HG02943 (cell line): ENCODE results near the gene BLOC1S3.

ENCODE experiments used
- ATAC-seq: cut with Tn5 transposase; IDR thresholded peaks from one replicate; pipeline ENCODE4 v1.9.1; 2021; ENCODE audit warnings: mild to moderate bottlenecking, low read depth, moderate library complexity; ENCODE audit not compliant: unreplicated experiment

BLOC1S3 gene

GRCh38 chr19:45145270-45146189 is 33.1 kb upstream of the BLOC1S3 start:
- no peak for ATAC-seq

- ATAC-seq, result no peak
Observed at GRCh38 chr19:45146251-45146650, 32.3 kb upstream of the BLOC1S3 start.

GRCh38 chr19:45146741-45147205 is 31.8 kb upstream of the BLOC1S3 start:
- ATAC-seq, result no peak

- ATAC-seq, result no peak
Observed at GRCh38 chr19:45147835-45148676, 30.5 kb upstream of the BLOC1S3 start.

GRCh38 chr19:45149129-45149528 is 29.5 kb upstream of the BLOC1S3 start:
- ATAC-seq, result no peak

- no peak for ATAC-seq
Observed at GRCh38 chr19:45150180-45150579, 28.4 kb upstream of the BLOC1S3 start.

- ATAC-seq, result no peak
Observed at GRCh38 chr19:45150751-45151281, 27.8 kb upstream of the BLOC1S3 start.

- ATAC-seq, result no peak
Observed at GRCh38 chr19:45151320-45151719, 27.3 kb upstream of the BLOC1S3 start.

- no peak for ATAC-seq
Observed at GRCh38 chr19:45151821-45152503, 26.6 kb upstream of the BLOC1S3 start.

- no peak for ATAC-seq
Observed at GRCh38 chr19:45152504-45153338, 25.9 kb upstream of the BLOC1S3 start.

GRCh38 chr19:45153339-45154063 is 25.1 kb upstream of the BLOC1S3 start:
- ATAC-seq, result no peak

GRCh38 chr19:45154064-45154827 is 24.3 kb upstream of the BLOC1S3 start:
- ATAC-seq, result no peak

GRCh38 chr19:45156011-45156630 is 22.5 kb upstream of the BLOC1S3 start:
- no peak for ATAC-seq

GRCh38 chr19:45156751-45157150 is 21.8 kb upstream of the BLOC1S3 start:
- no peak for ATAC-seq

- no peak for ATAC-seq
Observed at GRCh38 chr19:45158503-45159209, 19.9 kb upstream of the BLOC1S3 start.

GRCh38 chr19:45159210-45159970 is 19.2 kb upstream of the BLOC1S3 start:
- ATAC-seq, result no peak

GRCh38 chr19:45159971-45160324 is 18.6 kb upstream of the BLOC1S3 start:
- ATAC-seq, result no peak
